ENCODE results near the gene TFB1M.

GRCh38 chr6:155341130-155341828 is 27.0 kb upstream of the TFB1M start:
- TF ChIP-seq TEAD4 (IDR thresholded peaks at IDR 0.05; ENCODE audit: low read length) (no peak), TEAD4 (CRISPR knock-in tag; IDR thresholded peaks at IDR 0.05; ENCODE audit: borderline replicate concordance) (no peak), ZNF785 (CRISPR knock-in tag; IDR thresholded peaks at IDR 0.05) (no peak), CTCF (IDR thresholded peaks at IDR 0.05 in 2 of 3, conservative IDR thresholded peaks at IDR 0.05 in 1 of 3; ENCODE audit: insufficient read depth in 2 of 3, low read depth in 1 of 3, low read length in 3 of 3) (no peak), JUND (IDR thresholded peaks at IDR 0.05; ENCODE audit: borderline replicate concordance, low read depth, low read length) (no peak), JUND (tag; IDR thresholded peaks at IDR 0.05; ENCODE audit: borderline replicate concordance, low read depth, low read length) (no peak), ZNF77 (CRISPR knock-in tag; IDR thresholded peaks at IDR 0.05) (no peak), ZNF24 (IDR thresholded peaks at IDR 0.05) (no peak), POLR2A (conservative IDR thresholded peaks at IDR 0.05) (no peak), RFX5 (IDR thresholded peaks at IDR 0.05; ENCODE audit: low read depth, low read length) (no peak), NR1H2 (CRISPR knock-in tag; IDR thresholded peaks at IDR 0.05) (no peak), ETV6 (IDR thresholded peaks at IDR 0.05; ENCODE audit: borderline replicate concordance in 1 of 2, low read depth in 2 of 2, low read length in 1 of 2) (no peak), ETV6 (CRISPR knock-in tag; IDR thresholded peaks at IDR 0.05; ENCODE audit: borderline replicate concordance) (no peak), RAD51 (IDR thresholded peaks at IDR 0.05; ENCODE audit: borderline replicate concordance, low read depth) (no peak), BHLHE40 (IDR thresholded peaks at IDR 0.05; ENCODE audit: low read length) (no peak)
